ENCODE data around the gene BRD3.

DNA sequence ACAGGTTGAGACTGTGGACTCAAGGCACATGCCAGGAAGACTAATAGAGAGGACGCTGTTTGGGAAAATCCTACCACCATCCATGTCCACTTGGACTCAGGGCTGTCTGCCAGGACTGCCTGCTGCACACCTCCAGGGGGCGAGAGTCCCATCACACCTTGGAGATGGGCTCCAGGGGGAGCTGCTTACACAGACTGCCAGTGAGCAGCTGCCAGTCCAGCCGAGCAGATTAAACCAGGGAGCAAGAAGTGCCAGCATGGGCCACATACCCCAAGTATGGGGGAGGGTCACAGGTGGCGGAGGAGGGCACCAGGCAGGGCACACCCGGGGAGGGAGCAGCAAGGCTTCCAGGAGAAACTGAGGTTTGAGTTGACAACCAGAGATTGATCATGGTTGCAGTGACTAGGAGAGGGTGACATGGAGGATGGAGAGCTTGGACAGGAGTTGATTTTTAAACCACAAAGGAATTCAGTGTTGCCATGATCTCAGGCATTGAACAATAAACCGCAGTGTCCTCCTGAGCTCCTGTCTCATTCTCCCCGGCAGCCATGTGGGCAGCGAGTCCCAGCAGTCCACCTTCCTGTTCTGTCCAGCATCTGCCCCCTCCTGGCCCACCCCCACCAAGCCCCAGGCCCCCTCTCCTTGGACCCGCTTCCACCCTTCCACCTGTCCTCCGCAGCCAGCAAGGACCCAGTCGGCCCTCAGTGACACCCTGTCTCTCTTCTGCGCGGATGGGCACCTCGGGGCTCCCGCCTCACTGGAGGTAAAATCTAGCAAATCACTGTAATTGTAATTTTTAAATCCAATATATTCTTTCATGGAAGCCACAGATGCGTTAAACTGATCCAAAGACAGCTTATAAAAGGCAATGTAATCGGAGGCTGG lies 72.6 kb downstream of the BRD3 start:
- TF ChIP-seq CTCF (IDR thresholded peaks at IDR 0.05 in 4 of 5, conservative IDR thresholded peaks at IDR 0.05 in 1 of 5) (no peak), POLR2A (IDR thresholded peaks at IDR 0.05) (no peak)
